Measurements from ENCODE around the gene PPP2R5C.

PPP2R5C gene

GRCh38 chr14:101783260-101784016, 21.9 kb downstream of the PPP2R5C start:
- Histone ChIP-seq H3K4me3 (ENCODE audit: low read depth, low read length) (no peak overlapping the region), H3K36me3 (ENCODE audit: control insufficient read depth in 2 of 2, insufficient read depth in 1 of 2, low read length in 2 of 2) (no peaks in the 10 kb centered on the region), H3K4me1 (ENCODE audit: control insufficient read depth, insufficient read depth, low read length) (no peaks in the 10 kb centered on the region), H3K9me3 (ENCODE audit: control insufficient read depth, insufficient read depth, low read depth, low read length) (no peaks in the 10 kb centered on the region), H3K27ac (ENCODE audit: extremely low read depth, low read depth, low read length) (no peak overlapping the region)
- ChIA-PET CTCF (interaction anchor here (0.6 to 1.2 kb wide), 2 partner anchors 313 to 1495 kb away, joined by 3 to 4 read pairs; no protein-coding TSS in a partner anchor), POLR2A (no interaction called here)
- TF ChIP-seq FEZF1 (tag by site-specific recombination; IDR thresholded peaks at IDR 0.05) (no peak), ZSCAN16 (tag by site-specific recombination; IDR thresholded peaks at IDR 0.05) (no peak), ZNF529 (tag by site-specific recombination; IDR thresholded peaks at IDR 0.05; ENCODE audit: insufficient replicate concordance) (no peak), ZSCAN30 (tag by site-specific recombination; IDR thresholded peaks at IDR 0.05) (no peak), ZNF600 (tag by site-specific recombination; IDR thresholded peaks at IDR 0.05) (no peak), ZNF843 (tag by site-specific recombination; IDR thresholded peaks at IDR 0.05) (no peak), ZNF530 (tag by site-specific recombination; IDR thresholded peaks at IDR 0.05; ENCODE audit: low read depth) (no peak), ZSCAN23 (tag by site-specific recombination; IDR thresholded peaks at IDR 0.05) (no peak), ZNF19 (tag by site-specific recombination; IDR thresholded peaks at IDR 0.05; ENCODE audit: low read depth) (no peak)

- TF ChIP-seq ZNF596 (tag by site-specific recombination; IDR thresholded peaks at IDR 0.05) (no peak), ZNF121 (tag by site-specific recombination; IDR thresholded peaks at IDR 0.05) (no peak), ZNF146 (tag by site-specific recombination; IDR thresholded peaks at IDR 0.05) (no peak), KLF16 (tag by site-specific recombination; IDR thresholded peaks at IDR 0.05) (no peak), ZNF112 (tag by site-specific recombination; IDR thresholded peaks at IDR 0.05) (no peak), ZNF777 (tag by site-specific recombination; IDR thresholded peaks at IDR 0.05; ENCODE audit: borderline replicate concordance) (no peak), ZNF561 (tag by site-specific recombination; IDR thresholded peaks at IDR 0.05; ENCODE audit: borderline replicate concordance) (no peak), ZIC2 (tag by site-specific recombination; IDR thresholded peaks at IDR 0.05) (no peak), ZNF23 (tag by site-specific recombination; IDR thresholded peaks at IDR 0.05; ENCODE audit: borderline replicate concordance) (no peak), ZFP69B (tag by site-specific recombination; IDR thresholded peaks at IDR 0.05) (no peak), ZBTB8A (tag by site-specific recombination; IDR thresholded peaks at IDR 0.05) (no peak), PRDM1 (tag by site-specific recombination; IDR thresholded peaks at IDR 0.05) (no peak), ATF2 (tag by site-specific recombination; IDR thresholded peaks at IDR 0.05; ENCODE audit: low read depth) (no peak), HOXA7 (CRISPR knock-in tag; IDR thresholded peaks at IDR 0.05; ENCODE audit: borderline replicate concordance) (no peak), GLIS1 (tag by site-specific recombination; IDR thresholded peaks at IDR 0.05) (no peak), INSM2 (tag by site-specific recombination; IDR thresholded peaks at IDR 0.05) (no peak), ZNF692 (tag by site-specific recombination; IDR thresholded peaks at IDR 0.05) (no peak)
- Histone ChIP-seq H3K4me1 (ENCODE audit: control insufficient read depth, insufficient read depth, low read length) (peaks cover 5% of the 10 kb centered on the region), H3K36me3 (ENCODE audit: control insufficient read depth in 2 of 2, insufficient read depth in 1 of 2, low read length in 2 of 2) (no peaks in the 10 kb centered on the region), H3K27ac (ENCODE audit: extremely low read depth, low read depth, low read length) (no peak overlapping the region), H3K9me3 (ENCODE audit: control insufficient read depth, insufficient read depth, low read depth, low read length) (no peaks in the 10 kb centered on the region), H3K4me3 (ENCODE audit: low read depth, low read length) (no peak overlapping the region)
- POLR2A ChIA-PET, result no interaction called here
- CTCF ChIA-PET, result interaction anchor here (1.2 kb wide), 1 partner anchor 312 kb away, joined by 4 read pairs; no protein-coding TSS in a partner anchor
Observed at GRCh38 chr14:101784631-101785030, 23.1 kb downstream of the PPP2R5C start.

Data from HEK293 (cell line).